Measurements from ENCODE around the gene NT5DC1.
"Not testable (repeated sequence)": the region's sequence is repeated elsewhere in the genome, so short reads cannot be mapped to it uniquely, and the experiment has no call there.

The NT5DC1 gene

DNA sequence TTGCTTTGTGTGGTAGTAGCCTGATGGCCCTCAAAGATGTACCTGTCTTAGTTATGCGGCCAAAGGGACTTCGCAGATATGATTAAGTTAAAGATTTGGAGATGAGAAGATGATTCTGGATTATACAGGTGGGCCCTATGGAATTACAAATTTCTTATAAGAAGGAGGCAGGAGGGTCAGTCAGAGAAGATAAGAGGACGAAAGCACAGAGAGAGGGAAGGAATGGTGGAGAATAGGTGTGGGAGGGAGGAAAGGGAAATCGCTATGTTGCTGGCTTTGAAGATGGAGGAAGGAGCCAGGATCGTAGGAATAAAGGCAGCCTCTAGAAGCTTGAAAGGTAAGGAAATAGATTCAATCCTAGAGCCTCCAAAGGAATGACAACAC lies 180.3 kb downstream of the NT5DC1 start:
- Histone ChIP-seq H3K9me2 (replicated peaks; ENCODE audit: insufficient read depth, low read length) (no peaks in the 10 kb centered on the region), H3K79me2 (ENCODE audit: low read length) (peaks cover 37% of the 10 kb centered on the region), H3K9ac (ENCODE audit: low read length) (peak overlapping the region; percentile 99; the same call in 1 of the 2 replicates), H3K27ac (ENCODE audit: low read length) (no peak overlapping the region), H3K4me1 (ENCODE audit: low read length) (peaks cover 24% of the 10 kb centered on the region), H2AFZ (ENCODE audit: low read length) (peak overlapping the region; percentile 73; the same call in 1 of the 2 replicates), H3K4me3 (ENCODE audit: low read length) (peak overlapping the region; percentile 99), H3K36me3 (replicated peaks; ENCODE audit: insufficient read depth, low read length) (no peaks in the 10 kb centered on the region; the same call in 1 of the 2 replicates), H3K27me3 (replicated peaks; ENCODE audit: insufficient read depth, low read length) (no peaks in the 10 kb centered on the region), H3K9me3 (replicated peaks; ENCODE audit: insufficient read depth, low read length) (no peaks in the 10 kb centered on the region), H4K20me1 (ENCODE audit: insufficient read depth, low read length) (no peaks in the 10 kb centered on the region; the same call in 1 of the 2 replicates), H3F3A (ENCODE audit: insufficient read depth, low read length) (peaks cover 13% of the 10 kb centered on the region), H3K4me2 (ENCODE audit: low read depth, low read length) (peak overlapping the region; percentile 81)
- no peak for DNase-seq
- TF ChIP-seq EZH2phosphoT487 (IDR thresholded peaks at IDR 0.05; ENCODE audit: low read length): no peak
- no peak for TF ChIP-seq EZH2 (optimal IDR thresholded peaks at IDR 0.05; ENCODE audit: low read depth, low read length)
- TF ChIP-seq, protein P1, sequence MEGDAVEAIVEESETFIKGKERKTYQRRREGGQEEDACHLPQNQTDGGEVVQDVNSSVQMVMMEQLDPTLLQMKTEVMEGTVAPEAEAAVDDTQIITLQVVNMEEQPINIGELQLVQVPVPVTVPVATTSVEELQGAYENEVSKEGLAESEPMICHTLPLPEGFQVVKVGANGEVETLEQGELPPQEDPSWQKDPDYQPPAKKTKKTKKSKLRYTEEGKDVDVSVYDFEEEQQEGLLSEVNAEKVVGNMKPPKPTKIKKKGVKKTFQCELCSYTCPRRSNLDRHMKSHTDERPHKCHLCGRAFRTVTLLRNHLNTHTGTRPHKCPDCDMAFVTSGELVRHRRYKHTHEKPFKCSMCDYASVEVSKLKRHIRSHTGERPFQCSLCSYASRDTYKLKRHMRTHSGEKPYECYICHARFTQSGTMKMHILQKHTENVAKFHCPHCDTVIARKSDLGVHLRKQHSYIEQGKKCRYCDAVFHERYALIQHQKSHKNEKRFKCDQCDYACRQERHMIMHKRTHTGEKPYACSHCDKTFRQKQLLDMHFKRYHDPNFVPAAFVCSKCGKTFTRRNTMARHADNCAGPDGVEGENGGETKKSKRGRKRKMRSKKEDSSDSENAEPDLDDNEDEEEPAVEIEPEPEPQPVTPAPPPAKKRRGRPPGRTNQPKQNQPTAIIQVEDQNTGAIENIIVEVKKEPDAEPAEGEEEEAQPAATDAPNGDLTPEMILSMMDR (IDR thresholded peaks at IDR 0.05; ENCODE audit: low read length): no peak

GRCh38 chr6:116282698-116283097 lies 182.0 kb downstream of the NT5DC1 start:
- Histone ChIP-seq H3F3A (ENCODE audit: insufficient read depth, low read length) (peaks cover 13% of the 10 kb centered on the region), H3K4me2 (ENCODE audit: low read depth, low read length) (no peak overlapping the region), H3K27me3 (replicated peaks; ENCODE audit: insufficient read depth, low read length) (no peaks in the 10 kb centered on the region), H3K9me2 (replicated peaks; ENCODE audit: insufficient read depth, low read length) (no peaks in the 10 kb centered on the region), H3K36me3 (replicated peaks; ENCODE audit: insufficient read depth, low read length) (no peaks in the 10 kb centered on the region; the same call in 1 of the 2 replicates), H4K20me1 (ENCODE audit: insufficient read depth, low read length) (no peaks in the 10 kb centered on the region; the same call in 1 of the 2 replicates), H2AFZ (ENCODE audit: low read length) (no peak overlapping the region), H3K9me3 (replicated peaks; ENCODE audit: insufficient read depth, low read length) (no peaks in the 10 kb centered on the region), H3K79me2 (ENCODE audit: low read length) (peaks cover 20% of the 10 kb centered on the region), H3K9ac (ENCODE audit: low read length) (no peak overlapping the region), H3K4me3 (ENCODE audit: low read length) (no peak overlapping the region), H3K4me1 (ENCODE audit: low read length) (peaks cover 14% of the 10 kb centered on the region), H3K27ac (ENCODE audit: low read length) (no peak overlapping the region)
- DNase-seq: no peak
- TF ChIP-seq EZH2phosphoT487 (IDR thresholded peaks at IDR 0.05; ENCODE audit: low read length): no peak
- TF ChIP-seq EZH2 (optimal IDR thresholded peaks at IDR 0.05; ENCODE audit: low read depth, low read length): no peak
- TF ChIP-seq, protein P1 (IDR thresholded peaks at IDR 0.05; ENCODE audit: low read length): no peak

GRCh38 chr6:116283191-116283590 lies 182.5 kb downstream of the NT5DC1 start:
- Histone ChIP-seq H3K9me3 (replicated peaks; ENCODE audit: insufficient read depth, low read length) (no peaks in the 10 kb centered on the region), H3K9ac (ENCODE audit: low read length) (no peak overlapping the region), H3K4me1 (ENCODE audit: low read length) (peaks cover 9% of the 10 kb centered on the region; the same call in 1 of the 2 replicates), H3K79me2 (ENCODE audit: low read length) (peaks cover 15% of the 10 kb centered on the region), H4K20me1 (ENCODE audit: insufficient read depth, low read length) (no peaks in the 10 kb centered on the region; the same call in 1 of the 2 replicates), H3K4me2 (ENCODE audit: low read depth, low read length) (no peak overlapping the region), H3K27ac (ENCODE audit: low read length) (no peak overlapping the region), H3K27me3 (replicated peaks; ENCODE audit: insufficient read depth, low read length) (no peaks in the 10 kb centered on the region), H3K9me2 (replicated peaks; ENCODE audit: insufficient read depth, low read length) (no peaks in the 10 kb centered on the region), H3K36me3 (replicated peaks; ENCODE audit: insufficient read depth, low read length) (no peaks in the 10 kb centered on the region; the same call in 1 of the 2 replicates), H2AFZ (ENCODE audit: low read length) (no peak overlapping the region), H3F3A (ENCODE audit: insufficient read depth, low read length) (peaks cover 13% of the 10 kb centered on the region), H3K4me3 (ENCODE audit: low read length) (no peak overlapping the region)
- DNase-seq: no peak
- TF ChIP-seq, protein P1 (IDR thresholded peaks at IDR 0.05; ENCODE audit: low read length): no peak
- TF ChIP-seq EZH2phosphoT487 (IDR thresholded peaks at IDR 0.05; ENCODE audit: low read length) (no peak), EZH2 (optimal IDR thresholded peaks at IDR 0.05; ENCODE audit: low read depth, low read length) (no peak)

- not testable (repeated sequence) for DNase-seq; H2AFZ ChIP-seq (ENCODE audit: low read length); H3K9me2 ChIP-seq (replicated peaks; ENCODE audit: insufficient read depth, low read length); H3K9ac ChIP-seq (ENCODE audit: low read length); H3K27ac ChIP-seq (ENCODE audit: low read length); H3K9me3 ChIP-seq (replicated peaks; ENCODE audit: insufficient read depth, low read length); H3K4me3 ChIP-seq (ENCODE audit: low read length); H3K27me3 ChIP-seq (replicated peaks; ENCODE audit: insufficient read depth, low read length); H4K20me1 ChIP-seq (ENCODE audit: insufficient read depth, low read length); H3K4me2 ChIP-seq (ENCODE audit: low read depth, low read length); H3K36me3 ChIP-seq (replicated peaks; ENCODE audit: insufficient read depth, low read length); H3K79me2 ChIP-seq (ENCODE audit: low read length); H3F3A ChIP-seq (ENCODE audit: insufficient read depth, low read length); H3K4me1 ChIP-seq (ENCODE audit: low read length)
Measured at GRCh38 chr6:116284984-116285383, 184.3 kb downstream of the NT5DC1 start.
